ENCODE results near the gene AQP7. TPM values are rescaled to one million over a fixed set of nuclear protein-coding genes. Genes with fewer than 3 reads are reported as not detected.

AQP7 gene
- total and polyA plus RNA-seq, 9 of the 15 experiments (the other 6 are each of a cell fraction or from before 2014, with no cell fraction given), result 0.04 to 0.53 (median 0.07) TPM; not detected in 4

- no peak for TF ChIP-seq ZNF586 (CRISPR knock-in tag; conservative IDR thresholded peaks at IDR 0.05)
- TF ChIP-seq E2F5 (CRISPR knock-in tag; IDR thresholded peaks at IDR 0.05), result no peak
- TF ChIP-seq TAF1 (IDR thresholded peaks at IDR 0.05; ENCODE audit: control insufficient read depth, extremely low read depth, insufficient read depth, low read length, severe bottlenecking), result peak; percentile 18
- TF ChIP-seq PHB (CRISPR knock-in tag; IDR thresholded peaks at IDR 0.05), result no peak
- peak; percentile 50 for TF ChIP-seq PRDM10 (IDR thresholded peaks at IDR 0.05; ENCODE audit: partially characterized antibody)
- TF ChIP-seq MEIS2 (IDR thresholded peaks at IDR 0.05; ENCODE audit: partially characterized antibody), result peak; percentile 81
- TF ChIP-seq MAFF (IDR thresholded peaks at IDR 0.05; ENCODE audit: low read length), result peak; percentile 32; the same call in 1 of the 2 replicates
- no peak; the same call in 1 of the 2 replicates for TF ChIP-seq L3MBTL2 (IDR thresholded peaks at IDR 0.05)
- TF ChIP-seq CREM (IDR thresholded peaks at IDR 0.05; ENCODE audit: low read depth), result peak; percentile 64
- TF ChIP-seq ZNF324 (CRISPR knock-in tag; IDR thresholded peaks at IDR 0.05), result no peak
- TF ChIP-seq CCAR2 (IDR thresholded peaks at IDR 0.05; ENCODE audit: low read depth, low read length), result no peak
- peak; percentile 69 for TF ChIP-seq ATF3 (IDR thresholded peaks at IDR 0.05)
- TF ChIP-seq ATF3 (CRISPR knock-in tag; conservative IDR thresholded peaks at IDR 0.05), result no peak
- TF ChIP-seq RERE (CRISPR knock-in tag; IDR thresholded peaks at IDR 0.05; ENCODE audit: borderline replicate concordance), result no peak
- TF ChIP-seq NFYB (IDR thresholded peaks at IDR 0.05; ENCODE audit: extremely low read depth, insufficient read length), result no peak
- TF ChIP-seq SIX5 (IDR thresholded peaks at IDR 0.05; ENCODE audit: borderline replicate concordance in 1 of 2, insufficient read depth in 1 of 2, low read depth in 1 of 2, low read length in 2 of 2), result no peak
Observed at GRCh38 chr9:33446946-33447798, 44.8 kb upstream of the AQP7 start, which contains the start of gene AQP3 (continued).
